B cell (primary cell): Measurements from ENCODE around the gene SLC9C1. TPM values are rescaled to one million over a fixed set of nuclear protein-coding genes. Genes with fewer than 3 reads are reported as not detected.

Experiments
- ATAC-seq: fragments of 200-7000 bp; cut with Tn5 transposase; one replicate; pipeline ENCODE4 v1.10.0; 2021; ENCODE audit warnings: low read depth, mild to moderate bottlenecking, moderate number of reproducible peaks, moderate library complexity
- CTCF ChIA-PET: fragments of 350-600 bp; sonication (Branson Sonifier 250); formaldehyde crosslinking; loops from one replicate; lab custom pipeline; 2021; ENCODE audit warnings: antibody characterized with exemption, inconsistent platforms; lab: Charles Lee
- POLR2A ChIA-PET: fragments of 350-600 bp; sonication (Branson Sonifier 250); formaldehyde crosslinking; loops from one replicate; lab custom pipeline; 2021; ENCODE audit warnings: antibody characterized with exemption; lab: Charles Lee
- DNase-seq: peaks from one replicate; pipeline ENCODE4 v3.0.0; 2013
- H2AFZ ChIP-seq: 2 replicates; pipeline ENCODE4 v1.6.1; 2012; ENCODE audit warnings: mild to moderate bottlenecking, low read depth, low read length; ENCODE audit not compliant: insufficient read depth, poor library complexity, severe bottlenecking
- H3K27ac ChIP-seq, 2 donors: 1 replicate in 1 of 2; 2 replicates in 1 of 2; pipeline ENCODE4 v1.5.1; 2012 to 2013; ENCODE audit warnings: low read length in 2 of 2, mild to moderate bottlenecking in 2 of 2, moderate library complexity in 1 of 2
- H3K27me3 ChIP-seq, 4 experiments: fragments of 200-600 bp in 1 of 4; sonication (generic) in 1 of 4; replicated peaks in 1 of 4; 1 replicate in 2 of 4; 2 replicates in 2 of 4; pipeline versions ENCODE4 v1.6.1 to v1.7.0; 2013 to 2016; ENCODE audit warnings: low read length in 3 of 4, mild to moderate bottlenecking in 2 of 4, mixed read lengths in 1 of 4, moderate library complexity in 1 of 4; ENCODE audit not compliant: insufficient read depth in 4 of 4, control insufficient read depth in 3 of 4; ENCODE audit errors: control extremely low read depth in 1 of 4
- H3K36me3 ChIP-seq, 2 experiments: replicated peaks in 1 of 2; 1 replicate in 1 of 2; 2 replicates in 1 of 2; pipeline versions ENCODE4 v1.6.1 to v1.7.1; 2013; ENCODE audit warnings: low read length in 1 of 2; ENCODE audit not compliant: insufficient read depth in 2 of 2, control insufficient read depth in 1 of 2; ENCODE audit errors: control extremely low read depth in 1 of 2, extremely low read depth in 1 of 2
- H3K4me1 ChIP-seq, 2 donors: fragments of 200-600 bp in 1 of 2; sonication (generic) in 1 of 2; 1 replicate in 1 of 2; 2 replicates in 1 of 2; pipeline versions ENCODE4 v1.5.1 to v1.6.1; 2013 to 2017; ENCODE audit warnings: low read length in 2 of 2; ENCODE audit not compliant: control insufficient read depth in 2 of 2, insufficient read depth in 2 of 2
- H3K4me2 ChIP-seq: replicated peaks from 2 replicates; pipeline ENCODE3; 2012; ENCODE audit warnings: mild to moderate bottlenecking, low read depth, low read length; ENCODE audit not compliant: poor library complexity, severe bottlenecking
- H3K4me3 ChIP-seq, 5 experiments: fragments of 200-600 bp in 1 of 5; sonication (generic) in 1 of 5; 1 replicate in 3 of 5; 2 replicates in 2 of 5; pipeline versions ENCODE4 v1.5.1 to v1.7.0; 2011 to 2016; ENCODE audit warnings: low read length in 4 of 5, mild to moderate bottlenecking in 4 of 5, low read depth in 2 of 5, control low read depth in 1 of 5, moderate library complexity in 1 of 5; ENCODE audit not compliant: insufficient read depth in 1 of 5; ENCODE audit errors: control extremely low read depth in 1 of 5, extremely low read depth in 1 of 5
- H3K79me2 ChIP-seq: fragments of 200-600 bp; sonication (generic); one replicate; pipeline ENCODE4 v1.6.0; 2016; ENCODE audit warnings: low read length; ENCODE audit not compliant: control insufficient read depth, insufficient read depth
- H3K9ac ChIP-seq: fragments of 200-600 bp; sonication (generic); 2 replicates; pipeline ENCODE4 v1.6.1; 2017; ENCODE audit warnings: mild to moderate bottlenecking, low read length, moderate library complexity
- H3K9me3 ChIP-seq, 3 donors: one replicate each; pipeline versions ENCODE4 v1.6.1 to v1.7.1; 2013; ENCODE audit warnings: low read length in 2 of 3; ENCODE audit not compliant: control insufficient read depth in 2 of 3, insufficient read depth in 1 of 3; ENCODE audit errors: control extremely low read depth in 1 of 3
- H4K20me1 ChIP-seq: 2 replicates; pipeline ENCODE4 v1.6.0; 2012; ENCODE audit warnings: mild to moderate bottlenecking, low read length; ENCODE audit not compliant: insufficient read depth, control insufficient read depth, poor library complexity, severe bottlenecking
- H3K27ac Mint-ChIP-seq: one replicate; pipeline ENCODE4 v1.8.0; 2021; ENCODE audit warnings: mixed read lengths
- H3K27me3 Mint-ChIP-seq: one replicate; pipeline ENCODE4 v1.8.0; 2021; ENCODE audit warnings: mixed read lengths
- H3K4me1 Mint-ChIP-seq: one replicate; pipeline ENCODE4 v1.8.0; 2021; ENCODE audit warnings: mixed read lengths
- H3K4me3 Mint-ChIP-seq: one replicate; pipeline ENCODE4 v1.8.0; 2021; ENCODE audit warnings: mixed read lengths
- H3K9me3 Mint-ChIP-seq: one replicate; pipeline ENCODE4 v1.8.0; 2022; ENCODE audit warnings: mixed read lengths; ENCODE audit not compliant: insufficient read depth
- EZH2 ChIP-seq: IDR thresholded peaks from 2 replicates; pipeline ENCODE4 v1.6.1; 2012; ENCODE audit warnings: borderline replicate concordance, low read depth, mild to moderate bottlenecking, moderate library complexity, low read length; ENCODE audit not compliant: insufficient read depth, poor library complexity, severe bottlenecking
- WGBS: methylation state at CpG from one replicate; pipeline ENCODE4 v1.1.5; 2013; ENCODE audit warnings: missing lambda C conversion rate; ENCODE audit not compliant: insufficient coverage; 5-methylcytosine and 5-hydroxymethylcytosine counted together
- intact Hi-C: fragments of 100-400 bp; cut with micrococcal nuclease; formaldehyde crosslinking; loops from one replicate; pipeline ENCODE4 v1.10.0; 2022
- polyA plus RNA-seq: library from polyadenylated mRNA; depleted of rRNA; stranded (reverse); fragments of >200 nt; gene quantifications from 2 replicates; pipeline ENCODE4 v1.2.3, GENCODE V29; 2012
- total RNA-seq, 2 donors: library from RNA; stranded (reverse); fragments of 120-200 nt in 1 of 2; gene quantifications; 1 replicate in 1 of 2; 2 replicates in 1 of 2; pipeline versions ENCODE4 v1.2.3 to v1.2.4, GENCODE V29; 2013 to 2022
- TF ChIP-seq, protein P1 (sequence below): fragments of 200-600 bp; IDR thresholded peaks from one replicate; pipeline ENCODE4 v1.8.0; 2022; ENCODE audit warnings: antibody characterized with exemption, mild to moderate bottlenecking

Gene SLC9C1
- total and polyA plus RNA-seq, 2 donors (not counting 1 experiment from before 2014, with no cell fraction given), result 0.07 to 0.49 TPM

DNA sequence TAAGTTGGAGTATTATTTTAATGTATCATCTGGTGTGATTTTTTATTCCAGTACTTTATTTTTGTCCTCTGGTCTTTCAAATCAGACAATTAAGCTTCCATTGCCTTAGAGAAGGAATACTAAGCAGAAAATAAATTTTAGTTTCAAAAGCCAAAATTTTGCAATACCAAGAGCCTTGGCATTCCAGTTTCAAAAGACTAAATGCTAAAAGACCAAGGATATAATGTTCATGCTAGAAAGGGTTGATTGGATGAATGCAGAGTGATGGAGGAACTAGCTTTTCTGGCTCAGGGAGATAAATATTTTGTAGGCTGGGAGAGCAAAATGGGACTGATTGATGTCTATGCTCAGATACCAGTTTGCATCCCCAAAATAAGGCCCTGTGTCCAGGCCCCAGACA is 45.1 kb upstream of the SLC9C1 start:
- H3K79me2 ChIP-seq, result peaks cover 51% of the 10 kb centered on the region
- intact Hi-C loops, result no loop called here
- no peak overlapping the region for H3K9ac ChIP-seq
- H3K4me3 Mint-ChIP-seq, result no peak overlapping the region
- H3K36me3 ChIP-seq, result peaks cover 1 to 15% of the 10 kb centered on the region in 2 experiments
- DNase-seq (no peak), ATAC-seq (no peak)
- H3K27me3 Mint-ChIP-seq, result no peaks in the 10 kb centered on the region
- CTCF ChIA-PET, result interaction anchor here (1.1 to 1.3 kb wide), 4 partner anchors 11 to 192 kb away, joined by 3 to 5 read pairs (median 3); no protein-coding TSS in a partner anchor
- TF ChIP-seq, protein P1, sequence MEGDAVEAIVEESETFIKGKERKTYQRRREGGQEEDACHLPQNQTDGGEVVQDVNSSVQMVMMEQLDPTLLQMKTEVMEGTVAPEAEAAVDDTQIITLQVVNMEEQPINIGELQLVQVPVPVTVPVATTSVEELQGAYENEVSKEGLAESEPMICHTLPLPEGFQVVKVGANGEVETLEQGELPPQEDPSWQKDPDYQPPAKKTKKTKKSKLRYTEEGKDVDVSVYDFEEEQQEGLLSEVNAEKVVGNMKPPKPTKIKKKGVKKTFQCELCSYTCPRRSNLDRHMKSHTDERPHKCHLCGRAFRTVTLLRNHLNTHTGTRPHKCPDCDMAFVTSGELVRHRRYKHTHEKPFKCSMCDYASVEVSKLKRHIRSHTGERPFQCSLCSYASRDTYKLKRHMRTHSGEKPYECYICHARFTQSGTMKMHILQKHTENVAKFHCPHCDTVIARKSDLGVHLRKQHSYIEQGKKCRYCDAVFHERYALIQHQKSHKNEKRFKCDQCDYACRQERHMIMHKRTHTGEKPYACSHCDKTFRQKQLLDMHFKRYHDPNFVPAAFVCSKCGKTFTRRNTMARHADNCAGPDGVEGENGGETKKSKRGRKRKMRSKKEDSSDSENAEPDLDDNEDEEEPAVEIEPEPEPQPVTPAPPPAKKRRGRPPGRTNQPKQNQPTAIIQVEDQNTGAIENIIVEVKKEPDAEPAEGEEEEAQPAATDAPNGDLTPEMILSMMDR, result no peak
- TF ChIP-seq EZH2, result no peak
- no peaks in the 10 kb centered on the region for H3K9me3 Mint-ChIP-seq
- no peak overlapping the region for H2AFZ ChIP-seq
- no peak overlapping the region for H3K4me2 ChIP-seq
- peak overlapping the region in 1 of 2 donors; percentile 37 for H3K27ac ChIP-seq
- H3K4me1 ChIP-seq, result peaks cover 25 to 46% of the 10 kb centered on the region in 2 donors
- H3K9me3 ChIP-seq, result peaks cover 0 to 3% (median 0%) of the 10 kb centered on the region in 3 donors
- POLR2A ChIA-PET, result no interaction called here
- H3K4me1 Mint-ChIP-seq, result peaks cover 67% of the 10 kb centered on the region
- H4K20me1 ChIP-seq, result no peaks in the 10 kb centered on the region
- peak overlapping the region; percentile 57 for H3K27ac Mint-ChIP-seq
- H3K4me3 ChIP-seq, result no peak overlapping the region
- H3K27me3 ChIP-seq, result no peaks in the 10 kb centered on the region

DNA sequence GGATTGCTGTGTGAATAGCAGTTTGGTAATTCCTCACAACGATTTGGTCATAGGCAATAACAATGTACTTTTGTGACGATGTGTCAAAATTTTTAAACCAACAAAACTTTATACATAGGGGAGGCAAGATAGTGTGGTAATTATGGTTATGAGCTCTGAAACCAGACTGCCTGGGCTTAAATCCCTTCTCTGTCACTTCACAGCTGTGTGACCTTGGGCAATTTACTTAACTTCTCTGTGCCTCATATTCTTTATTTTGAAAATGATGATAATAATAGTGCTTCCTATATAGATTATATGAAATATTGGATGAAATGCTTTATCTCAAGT is 44.7 kb upstream of the SLC9C1 start:
- H2AFZ ChIP-seq, result no peak overlapping the region
- Mint-ChIP-seq H3K9me3 (no peaks in the 10 kb centered on the region), H3K27ac (peak overlapping the region; percentile 23), H3K27me3 (no peaks in the 10 kb centered on the region), H3K4me1 (peaks cover 71% of the 10 kb centered on the region), H3K4me3 (peak overlapping the region; percentile 18)
- DNase-seq, result no peak
- no CpG with 5 or more reads among the region's 2 CpGs for WGBS
- peaks cover 25 to 46% of the 10 kb centered on the region in 2 donors for H3K4me1 ChIP-seq
- H3K4me2 ChIP-seq, result no peak overlapping the region
- H3K27me3 ChIP-seq, result no peaks in the 10 kb centered on the region
- H3K9ac ChIP-seq, result no peak overlapping the region
- TF ChIP-seq, protein P1, result no peak
- no peak for TF ChIP-seq EZH2
- intact Hi-C loops, result no loop called here
- no peak overlapping the region for H3K4me3 ChIP-seq
- H4K20me1 ChIP-seq, result no peaks in the 10 kb centered on the region
- peaks cover 0 to 3% (median 0%) of the 10 kb centered on the region in 3 donors for H3K9me3 ChIP-seq
- no peak overlapping the region for H3K27ac ChIP-seq
- ATAC-seq, result no peak
- ChIA-PET POLR2A (no interaction called here), CTCF (interaction anchor here (0.9 to 1.3 kb wide), 6 partner anchors 10 to 227 kb away, joined by 3 to 5 read pairs (median 3); no protein-coding TSS in a partner anchor)
- H3K79me2 ChIP-seq, result peaks cover 56% of the 10 kb centered on the region
- H3K36me3 ChIP-seq, result peaks cover 1 to 10% of the 10 kb centered on the region in 2 experiments
